ENCODE results near the gene DNAI7.

The DNAI7 gene

DNA sequence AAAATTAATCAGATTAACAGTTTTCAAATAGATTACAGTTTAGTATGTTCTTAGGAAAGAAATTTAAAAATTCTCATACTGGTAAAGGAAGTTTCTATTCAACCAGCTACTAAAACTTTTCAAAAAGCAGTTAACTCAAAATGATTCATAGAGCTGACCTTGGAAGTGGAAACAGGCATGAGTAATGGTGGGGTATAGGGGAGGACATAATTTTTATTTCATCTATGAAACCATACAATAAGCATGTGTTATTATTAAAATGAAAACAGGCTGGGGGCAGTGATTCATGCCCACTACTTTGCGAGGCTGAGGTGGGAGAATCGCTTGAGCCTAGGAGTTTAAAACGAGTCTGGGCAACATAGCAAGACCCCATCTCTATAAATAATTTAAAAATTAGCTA is 73.0 kb downstream of the DNAI7 start:
- TF ChIP-seq, protein P1, sequence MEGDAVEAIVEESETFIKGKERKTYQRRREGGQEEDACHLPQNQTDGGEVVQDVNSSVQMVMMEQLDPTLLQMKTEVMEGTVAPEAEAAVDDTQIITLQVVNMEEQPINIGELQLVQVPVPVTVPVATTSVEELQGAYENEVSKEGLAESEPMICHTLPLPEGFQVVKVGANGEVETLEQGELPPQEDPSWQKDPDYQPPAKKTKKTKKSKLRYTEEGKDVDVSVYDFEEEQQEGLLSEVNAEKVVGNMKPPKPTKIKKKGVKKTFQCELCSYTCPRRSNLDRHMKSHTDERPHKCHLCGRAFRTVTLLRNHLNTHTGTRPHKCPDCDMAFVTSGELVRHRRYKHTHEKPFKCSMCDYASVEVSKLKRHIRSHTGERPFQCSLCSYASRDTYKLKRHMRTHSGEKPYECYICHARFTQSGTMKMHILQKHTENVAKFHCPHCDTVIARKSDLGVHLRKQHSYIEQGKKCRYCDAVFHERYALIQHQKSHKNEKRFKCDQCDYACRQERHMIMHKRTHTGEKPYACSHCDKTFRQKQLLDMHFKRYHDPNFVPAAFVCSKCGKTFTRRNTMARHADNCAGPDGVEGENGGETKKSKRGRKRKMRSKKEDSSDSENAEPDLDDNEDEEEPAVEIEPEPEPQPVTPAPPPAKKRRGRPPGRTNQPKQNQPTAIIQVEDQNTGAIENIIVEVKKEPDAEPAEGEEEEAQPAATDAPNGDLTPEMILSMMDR (conservative IDR thresholded peaks at IDR 0.05; ENCODE audit: low read depth, low read length), result no peak
- Histone ChIP-seq H3K4me2 (no peak overlapping the region), H3K27ac (no peak overlapping the region), H3K4me1 (ENCODE audit: low read depth, poor library complexity, severe bottlenecking) (no peaks in the 10 kb centered on the region), H2AFZ (ENCODE audit: low read depth) (no peak overlapping the region), H3K9ac (no peak overlapping the region), H4K20me1 (ENCODE audit: insufficient read depth) (no peaks in the 10 kb centered on the region), H3K27me3 (ENCODE audit: insufficient read depth, low read depth) (no peaks in the 10 kb centered on the region), H3K4me3 (IDR thresholded peaks at IDR 0.05; ENCODE audit: insufficient read depth, low read depth, low read length) (no peak overlapping the region), H3K79me2 (ENCODE audit: insufficient read depth, low read depth) (no peaks in the 10 kb centered on the region), H3K36me3 (ENCODE audit: insufficient read depth) (no peaks in the 10 kb centered on the region)

DNA sequence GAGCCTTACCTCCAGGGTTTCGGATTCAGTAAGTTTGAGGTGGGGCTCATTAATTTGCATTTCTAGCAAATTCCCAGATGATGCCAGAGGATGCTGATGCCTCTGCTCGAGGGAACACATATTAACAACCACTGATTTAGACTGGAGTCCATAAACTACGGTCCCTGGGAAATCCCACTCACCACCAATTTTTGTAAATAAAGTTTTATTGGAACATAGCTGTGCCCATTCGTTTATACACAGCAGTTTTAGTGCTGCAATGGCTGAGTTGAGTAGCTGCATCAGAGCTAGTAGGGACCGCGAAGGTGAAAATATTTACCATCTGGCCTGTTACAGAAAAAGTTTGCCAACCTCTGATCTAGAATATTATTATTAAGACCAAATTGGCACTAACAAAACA is 73.8 kb downstream of the DNAI7 start:
- no peak overlapping the region for H3K4me2 ChIP-seq
- H3K79me2 ChIP-seq (ENCODE audit: insufficient read depth, low read depth), result no peaks in the 10 kb centered on the region
- H3K36me3 ChIP-seq (ENCODE audit: insufficient read depth), result no peaks in the 10 kb centered on the region
- H2AFZ ChIP-seq (ENCODE audit: low read depth), result no peak overlapping the region
- H3K4me3 ChIP-seq (IDR thresholded peaks at IDR 0.05; ENCODE audit: insufficient read depth, low read depth, low read length), result no peak overlapping the region
- H3K27me3 ChIP-seq (ENCODE audit: insufficient read depth, low read depth), result no peaks in the 10 kb centered on the region
- TF ChIP-seq, protein P1 (conservative IDR thresholded peaks at IDR 0.05; ENCODE audit: low read depth, low read length), result no peak
- no peak overlapping the region for H3K27ac ChIP-seq
- no peaks in the 10 kb centered on the region for H3K4me1 ChIP-seq (ENCODE audit: low read depth, poor library complexity, severe bottlenecking)
- H4K20me1 ChIP-seq (ENCODE audit: insufficient read depth), result no peaks in the 10 kb centered on the region
- no peak overlapping the region for H3K9ac ChIP-seq

DNA sequence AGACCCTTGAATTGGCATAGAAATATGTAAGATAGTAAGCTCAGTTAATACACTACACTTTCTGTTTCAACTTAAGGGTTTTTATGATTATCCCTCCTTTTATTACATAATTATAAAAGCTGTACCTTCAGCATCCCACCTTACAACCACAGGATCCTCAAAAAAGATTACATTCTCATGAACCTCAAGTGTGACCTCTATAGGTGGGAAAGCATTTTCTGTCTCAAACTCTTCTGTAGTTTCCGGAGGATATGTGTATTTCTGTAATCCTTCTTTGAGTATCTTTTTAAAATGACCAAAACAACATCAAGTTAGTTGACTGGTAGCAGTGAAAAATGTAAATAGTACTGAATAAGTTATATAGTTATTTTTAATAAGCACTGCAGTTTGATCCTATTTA is 75.9 kb downstream of the DNAI7 start:
- no peak overlapping the region for H3K4me3 ChIP-seq (IDR thresholded peaks at IDR 0.05; ENCODE audit: insufficient read depth, low read depth, low read length)
- H3K27ac ChIP-seq, result no peak overlapping the region
- TF ChIP-seq, protein P1 (conservative IDR thresholded peaks at IDR 0.05; ENCODE audit: low read depth, low read length), result no peak
- no peak overlapping the region for H3K9ac ChIP-seq
- no peak overlapping the region for H3K4me2 ChIP-seq
- H3K36me3 ChIP-seq (ENCODE audit: insufficient read depth), result no peaks in the 10 kb centered on the region
- no peaks in the 10 kb centered on the region for H3K4me1 ChIP-seq (ENCODE audit: low read depth, poor library complexity, severe bottlenecking)
- no peaks in the 10 kb centered on the region for H3K27me3 ChIP-seq (ENCODE audit: insufficient read depth, low read depth)
- H3K79me2 ChIP-seq (ENCODE audit: insufficient read depth, low read depth), result no peaks in the 10 kb centered on the region
- no peak overlapping the region for H2AFZ ChIP-seq (ENCODE audit: low read depth)
- no peaks in the 10 kb centered on the region for H4K20me1 ChIP-seq (ENCODE audit: insufficient read depth)

DNA sequence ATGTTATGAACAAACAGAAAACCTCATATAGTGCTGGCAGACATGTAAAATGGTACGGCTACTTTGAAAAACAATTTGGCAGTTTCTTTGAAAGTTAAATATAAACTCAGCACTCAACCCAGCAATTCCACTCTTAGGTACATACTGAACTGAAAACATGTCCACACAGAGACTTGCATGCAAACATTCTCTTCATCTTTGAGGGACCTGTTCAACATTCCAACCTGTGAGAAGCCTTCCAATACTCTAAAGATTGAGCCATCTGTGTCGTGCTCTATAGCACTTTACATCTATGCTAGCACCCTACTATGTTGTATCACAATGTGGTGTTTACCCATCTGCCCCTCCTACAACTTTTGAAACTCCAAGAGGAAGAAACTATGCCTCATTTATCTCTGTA is 79.3 kb downstream of the DNAI7 start:
- Histone ChIP-seq H3K4me2 (no peak overlapping the region), H3K36me3 (ENCODE audit: insufficient read depth) (no peaks in the 10 kb centered on the region), H3K27me3 (ENCODE audit: insufficient read depth, low read depth) (no peaks in the 10 kb centered on the region), H4K20me1 (ENCODE audit: insufficient read depth) (no peaks in the 10 kb centered on the region), H2AFZ (ENCODE audit: low read depth) (no peak overlapping the region), H3K27ac (no peak overlapping the region), H3K4me3 (IDR thresholded peaks at IDR 0.05; ENCODE audit: insufficient read depth, low read depth, low read length) (no peak overlapping the region), H3K79me2 (ENCODE audit: insufficient read depth, low read depth) (no peaks in the 10 kb centered on the region), H3K9ac (no peak overlapping the region), H3K4me1 (ENCODE audit: low read depth, poor library complexity, severe bottlenecking) (no peaks in the 10 kb centered on the region)
- TF ChIP-seq, protein P1 (conservative IDR thresholded peaks at IDR 0.05; ENCODE audit: low read depth, low read length), result no peak

DNA sequence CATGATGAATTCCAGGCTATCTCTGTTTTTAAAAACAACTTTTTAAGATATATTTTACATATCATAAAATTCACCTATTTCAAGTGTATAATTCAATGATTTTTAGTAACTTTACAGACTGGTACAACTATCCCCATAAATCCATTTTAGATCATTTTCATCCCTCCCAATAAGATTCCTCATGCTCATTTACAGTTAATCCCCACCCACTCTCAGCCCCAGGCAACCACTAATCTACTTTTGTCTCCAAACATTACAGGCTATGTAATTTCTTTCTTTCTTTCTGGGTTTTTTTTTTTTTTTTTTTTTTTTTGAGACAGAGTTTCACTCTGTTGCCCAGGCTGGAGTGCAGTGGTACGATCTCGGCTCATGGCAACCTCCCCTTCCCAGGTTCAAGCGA is 81.3 kb downstream of the DNAI7 start:
- Histone ChIP-seq H2AFZ (ENCODE audit: low read depth) (no peak overlapping the region), H4K20me1 (ENCODE audit: insufficient read depth) (no peaks in the 10 kb centered on the region), H3K27me3 (ENCODE audit: insufficient read depth, low read depth) (no peaks in the 10 kb centered on the region), H3K4me2 (no peak overlapping the region), H3K79me2 (ENCODE audit: insufficient read depth, low read depth) (no peaks in the 10 kb centered on the region), H3K36me3 (ENCODE audit: insufficient read depth) (no peaks in the 10 kb centered on the region), H3K27ac (no peak overlapping the region), H3K4me3 (IDR thresholded peaks at IDR 0.05; ENCODE audit: insufficient read depth, low read depth, low read length) (no peak overlapping the region), H3K9ac (no peak overlapping the region), H3K4me1 (ENCODE audit: low read depth, poor library complexity, severe bottlenecking) (no peaks in the 10 kb centered on the region)
- TF ChIP-seq, protein P1 (conservative IDR thresholded peaks at IDR 0.05; ENCODE audit: low read depth, low read length), result no peak

Measured in KMS-11 (cell line).